Subcutaneous adipose tissue (tissue), 4 donors: ENCODE results near the gene EVI5L. TPM values are rescaled to one million over a fixed set of nuclear protein-coding genes. Genes with fewer than 3 reads are reported as not detected.

Experiments
- total RNA-seq, 4 donors: library from RNA; depleted of rRNA; stranded (reverse); fragments of >200 nt; gene quantifications; one replicate each; pipeline ENCODE4 v1.1.0, GENCODE V29; 2016
- TF ChIP-seq, protein P1 (sequence below): fragments of 450-650 bp; IDR thresholded peaks from one replicate; pipeline ENCODE4 v1.5.1; 2016; ENCODE audit warnings: low read depth, mild to moderate bottlenecking, control low read depth, antibody characterized with exemption, moderate library complexity

The EVI5L gene
- total RNA-seq, 4 donors from 2014 or later: 6.3 to 12.1 (median 9.9) TPM

DNA sequence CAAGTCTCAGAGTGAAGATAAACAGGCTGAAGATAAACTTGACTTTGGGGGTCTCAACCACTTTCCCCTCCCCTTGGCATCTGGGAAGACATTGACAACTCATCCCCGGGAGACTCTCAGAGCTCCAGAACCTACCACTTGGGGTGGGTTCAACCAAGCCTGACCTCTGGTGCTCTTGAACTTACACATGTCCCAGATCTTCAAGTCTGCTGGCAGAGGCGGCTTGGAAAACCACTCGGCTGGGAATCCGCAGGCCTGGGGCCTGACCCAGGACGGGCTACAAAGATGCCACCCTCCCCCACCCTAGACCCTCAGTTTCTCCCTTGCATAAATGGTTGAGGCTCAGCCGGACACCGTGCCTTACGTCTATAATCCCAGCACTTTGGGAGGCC, 58.8 kb downstream of the EVI5L start:
- TF ChIP-seq, protein P1, sequence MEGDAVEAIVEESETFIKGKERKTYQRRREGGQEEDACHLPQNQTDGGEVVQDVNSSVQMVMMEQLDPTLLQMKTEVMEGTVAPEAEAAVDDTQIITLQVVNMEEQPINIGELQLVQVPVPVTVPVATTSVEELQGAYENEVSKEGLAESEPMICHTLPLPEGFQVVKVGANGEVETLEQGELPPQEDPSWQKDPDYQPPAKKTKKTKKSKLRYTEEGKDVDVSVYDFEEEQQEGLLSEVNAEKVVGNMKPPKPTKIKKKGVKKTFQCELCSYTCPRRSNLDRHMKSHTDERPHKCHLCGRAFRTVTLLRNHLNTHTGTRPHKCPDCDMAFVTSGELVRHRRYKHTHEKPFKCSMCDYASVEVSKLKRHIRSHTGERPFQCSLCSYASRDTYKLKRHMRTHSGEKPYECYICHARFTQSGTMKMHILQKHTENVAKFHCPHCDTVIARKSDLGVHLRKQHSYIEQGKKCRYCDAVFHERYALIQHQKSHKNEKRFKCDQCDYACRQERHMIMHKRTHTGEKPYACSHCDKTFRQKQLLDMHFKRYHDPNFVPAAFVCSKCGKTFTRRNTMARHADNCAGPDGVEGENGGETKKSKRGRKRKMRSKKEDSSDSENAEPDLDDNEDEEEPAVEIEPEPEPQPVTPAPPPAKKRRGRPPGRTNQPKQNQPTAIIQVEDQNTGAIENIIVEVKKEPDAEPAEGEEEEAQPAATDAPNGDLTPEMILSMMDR: no peak

DNA sequence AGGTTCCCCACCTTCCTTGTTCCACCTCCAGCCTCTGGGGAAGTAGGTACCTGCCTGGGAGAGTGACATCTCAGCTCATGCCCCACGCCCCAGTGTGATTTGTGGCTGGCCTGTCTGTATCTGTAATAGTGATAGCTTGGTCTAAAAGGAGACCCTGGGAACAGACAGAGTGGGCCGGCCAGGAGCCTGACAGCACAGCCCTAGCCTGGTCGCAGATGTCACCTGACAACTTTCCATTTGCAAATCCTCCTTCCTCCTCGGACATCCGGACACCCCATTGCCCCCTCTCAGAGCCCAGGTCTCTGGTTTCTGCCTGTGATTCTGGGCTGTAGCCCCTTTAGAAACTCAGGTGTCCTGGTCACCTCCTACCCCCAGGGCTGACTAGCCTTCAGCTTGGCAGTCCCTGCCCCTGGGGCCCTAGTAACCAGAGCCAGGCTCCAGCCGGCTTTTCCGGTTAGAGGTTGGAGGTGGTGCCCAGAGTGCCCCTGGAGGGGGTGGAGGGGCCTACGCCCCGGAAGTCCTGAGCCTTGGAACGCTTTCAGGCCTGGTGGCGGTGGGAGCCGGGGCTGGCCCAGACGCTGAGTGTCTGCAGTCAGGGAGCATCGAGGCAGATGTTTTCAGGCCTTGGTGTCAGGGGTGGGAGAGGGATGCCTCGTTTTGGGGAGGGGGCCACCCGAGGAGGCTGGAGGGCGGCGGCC, 64.7 kb downstream of the EVI5L start:
- TF ChIP-seq, protein P1: no peak

DNA sequence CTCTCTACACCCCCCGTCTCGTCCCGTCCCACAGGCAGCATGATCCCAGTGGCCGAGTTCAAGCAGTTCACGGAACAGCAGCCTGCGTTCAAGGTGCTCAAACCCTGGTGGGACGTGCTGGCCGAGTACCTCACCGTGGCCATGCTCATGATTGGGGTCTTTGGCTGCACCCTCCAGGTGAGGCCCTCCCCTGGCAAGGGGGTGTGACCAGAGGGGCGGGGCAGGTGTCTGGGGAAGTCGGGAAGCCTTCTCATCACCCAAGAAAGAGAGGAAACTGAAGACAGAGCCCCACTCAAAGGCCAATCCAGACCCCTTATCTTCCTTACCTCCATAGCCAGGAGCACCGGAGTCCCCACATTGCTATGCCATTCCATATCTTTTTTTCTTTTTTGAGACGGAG, 65.5 kb downstream of the EVI5L start:
- TF ChIP-seq, protein P1: no peak

DNA sequence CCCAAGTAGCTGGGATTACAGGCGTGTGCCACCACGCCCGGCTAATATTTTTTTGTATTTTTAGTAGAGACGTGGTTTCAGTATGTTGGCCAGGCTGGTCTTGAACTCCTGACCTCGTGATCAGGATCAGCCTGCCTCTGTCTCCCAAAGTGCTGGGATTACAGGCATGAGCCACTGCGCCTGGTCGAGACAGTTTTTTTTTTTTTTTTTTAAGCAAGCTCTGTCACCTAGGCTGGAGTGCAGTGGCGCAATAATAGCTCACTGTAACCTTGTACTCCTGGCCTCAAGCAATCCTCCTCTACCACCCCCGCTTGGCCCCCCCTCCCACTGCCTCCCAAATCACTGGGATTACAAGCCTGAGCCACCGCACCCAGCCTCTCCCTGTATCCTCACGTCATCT, 67.3 kb downstream of the EVI5L start:
- TF ChIP-seq, protein P1: no peak

DNA sequence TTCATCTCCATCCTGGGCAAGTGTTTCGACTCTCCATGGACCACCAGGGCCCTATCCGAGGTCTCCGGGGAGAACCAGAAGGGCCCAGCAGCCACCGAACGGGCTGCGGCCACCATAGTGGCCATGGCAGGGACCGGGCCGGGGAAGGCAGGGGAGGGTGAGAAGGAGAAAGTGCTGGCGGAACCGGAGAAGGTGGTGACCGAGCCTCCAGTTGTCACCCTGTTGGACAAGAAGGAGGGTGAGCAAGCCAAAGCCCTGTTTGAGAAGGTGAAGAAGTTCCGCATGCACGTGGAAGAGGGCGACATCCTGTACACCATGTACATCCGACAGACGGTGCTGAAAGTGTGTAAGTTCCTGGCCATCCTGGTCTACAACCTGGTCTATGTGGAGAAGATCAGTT, 68.9 kb downstream of the EVI5L start:
- TF ChIP-seq, protein P1: no peak

DNA sequence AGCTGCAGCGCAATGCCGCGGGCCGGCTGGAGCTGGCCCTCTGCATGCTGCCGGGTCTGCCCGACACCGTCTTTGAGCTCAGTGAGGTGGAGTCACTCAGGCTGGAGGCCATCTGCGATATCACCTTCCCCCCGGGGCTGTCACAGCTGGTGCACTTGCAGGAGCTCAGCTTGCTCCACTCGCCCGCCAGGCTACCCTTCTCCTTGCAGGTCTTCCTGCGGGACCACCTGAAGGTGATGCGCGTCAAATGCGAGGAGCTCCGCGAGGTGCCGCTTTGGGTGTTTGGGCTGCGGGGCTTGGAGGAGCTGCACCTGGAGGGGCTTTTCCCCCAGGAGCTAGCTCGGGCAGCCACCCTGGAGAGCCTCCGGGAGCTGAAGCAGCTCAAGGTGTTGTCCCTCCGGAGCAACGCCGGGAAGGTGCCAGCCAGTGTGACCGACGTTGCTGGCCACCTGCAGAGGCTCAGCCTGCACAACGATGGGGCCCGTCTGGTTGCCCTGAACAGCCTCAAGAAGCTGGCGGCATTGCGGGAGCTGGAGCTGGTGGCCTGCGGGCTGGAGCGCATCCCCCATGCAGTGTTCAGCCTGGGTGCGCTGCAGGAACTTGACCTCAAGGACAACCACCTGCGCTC, 69.8 kb downstream of the EVI5L start:
- TF ChIP-seq, protein P1: no peak

DNA sequence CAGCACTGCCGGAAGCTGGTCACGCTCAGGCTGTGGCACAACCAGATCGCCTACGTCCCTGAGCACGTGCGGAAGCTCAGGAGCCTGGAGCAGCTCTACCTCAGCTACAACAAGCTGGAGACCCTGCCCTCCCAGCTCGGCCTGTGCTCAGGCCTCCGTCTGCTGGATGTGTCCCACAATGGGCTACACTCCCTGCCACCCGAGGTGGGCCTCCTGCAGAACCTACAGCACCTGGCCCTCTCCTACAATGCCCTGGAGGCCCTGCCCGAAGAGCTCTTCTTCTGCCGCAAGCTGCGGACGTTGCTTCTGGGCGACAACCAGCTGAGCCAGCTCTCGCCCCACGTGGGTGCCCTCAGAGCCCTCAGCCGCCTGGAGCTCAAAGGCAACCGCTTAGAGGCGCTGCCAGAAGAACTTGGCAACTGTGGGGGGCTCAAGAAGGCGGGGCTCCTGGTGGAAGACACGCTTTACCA, 70.4 kb downstream of the EVI5L start:
- TF ChIP-seq, protein P1: no peak
